Measurements from ENCODE around the gene ANKRD66. TPM values are rescaled to one million over a fixed set of nuclear protein-coding genes. Genes with fewer than 3 reads are reported as not detected.

Gene ANKRD66
- total RNA-seq, 1 experiment from 2014 or later, result not detected

- no peak overlapping the region for H3K27ac ChIP-seq (ENCODE audit: low read depth, low read length)
- no peaks in the 10 kb centered on the region for H3K36me3 ChIP-seq (ENCODE audit: control insufficient read depth in 1 of 2, insufficient read depth in 2 of 2, low read length in 2 of 2)
- TF ChIP-seq ELF1 (IDR thresholded peaks at IDR 0.05; ENCODE audit: borderline replicate concordance, low read depth), result no peak
- TF ChIP-seq POLR2AphosphoS5 (IDR thresholded peaks at IDR 0.05; ENCODE audit: low read depth, low read length), result no peak
- no peak for TF ChIP-seq CTCF (IDR thresholded peaks at IDR 0.05 in 2 of 3, conservative IDR thresholded peaks at IDR 0.05 in 1 of 3; ENCODE audit: borderline replicate concordance in 1 of 3, insufficient read depth in 1 of 3, low read depth in 2 of 3, low read length in 2 of 3)
- TF ChIP-seq EZH2 (IDR thresholded peaks at IDR 0.05), result no peak
- TF ChIP-seq REST (IDR thresholded peaks at IDR 0.05; ENCODE audit: low read depth), result no peak
- TF ChIP-seq CBX3 (IDR thresholded peaks at IDR 0.05; ENCODE audit: low read depth), result no peak
- no peak for TF ChIP-seq ZFX (IDR thresholded peaks at IDR 0.05)
- TF ChIP-seq TCF7L2 (IDR thresholded peaks at IDR 0.05; ENCODE audit: borderline replicate concordance, extremely low read depth, insufficient read depth, insufficient read length), result no peak
- peaks cover 0 to 4% of the 10 kb centered on the region in 2 experiments; a peak in 1 of 4 replicates for H3K4me1 ChIP-seq (ENCODE audit: control insufficient read depth in 1 of 2, insufficient read depth in 2 of 2, low read length in 2 of 2)
- CTCF ChIA-PET, result no interaction called here
- DNase-seq (ENCODE audit: low read depth, low spot score), result no peak
- H3K9ac ChIP-seq (ENCODE audit: low read length), result no peak overlapping the region
- H3K79me2 ChIP-seq (ENCODE audit: insufficient read depth, low read length), result no peaks in the 10 kb centered on the region
- intact Hi-C loops (cut with micrococcal nuclease), result no loop called here
- no peak for ATAC-seq
- POLR2A ChIA-PET, result no interaction called here
- H4K20me1 ChIP-seq (ENCODE audit: insufficient read depth), result no peaks in the 10 kb centered on the region
- H3K4me3 ChIP-seq (replicated peaks in 1 of 2; ENCODE audit: low read depth in 1 of 2, low read length in 2 of 2), result no peak overlapping the region
- RAD21 ChIA-PET (ENCODE audit: low non-redundant PET in 1 of 2, low total read pairs in 2 of 2, uncharacterized antibody in 2 of 2, unreplicated experiment in 2 of 2), result no interaction called here
- no peaks in the 10 kb centered on the region for H3K9me2 ChIP-seq (ENCODE audit: insufficient read depth)
- H3K4me2 ChIP-seq (ENCODE audit: low read length), result no peak overlapping the region
- H2AFZ ChIP-seq (ENCODE audit: low read depth, low read length, poor library complexity, severe bottlenecking), result peak overlapping the region; percentile 37
- no peaks in the 10 kb centered on the region for H3K27me3 ChIP-seq (ENCODE audit: insufficient read depth, low read length)
- no peaks in the 10 kb centered on the region for H3K9me3 ChIP-seq (ENCODE audit: control insufficient read depth in 1 of 2, insufficient read depth in 1 of 2, low read depth in 1 of 2, low read length in 2 of 2)
- no TSS peak for BruUV-seq (replicated peaks)
These were observed 47.3 kb downstream of the ANKRD66 start for GRCh38 chr6:46794068-46794467.
